GM13977 (cell line): ENCODE results near the gene PKD1L1.
"Not testable (repeated sequence)": the region's sequence is repeated elsewhere in the genome, so short reads cannot be mapped to it uniquely, and the experiment has no call there.

Experiments
- DNase-seq: peaks from one replicate; pipeline ENCODE4 v3.0.0; 2012; ENCODE audit warnings: low spot score
- CTCF ChIP-seq: IDR thresholded peaks from 2 replicates; pipeline ENCODE4 v1.5.1; 2012; ENCODE audit warnings: mild to moderate bottlenecking, control low read depth; ENCODE audit not compliant: insufficient read depth; ENCODE audit errors: extremely low read depth, missing control alignments
- in situ Hi-C: fragments of 300-500 bp; cut with MboI; formaldehyde crosslinking; loops from one replicate; pipeline ENCODE4 v1.12.0; 2022; ENCODE audit warnings: low sequenced_read_pairs, low pct_unique_long_range_greater_than_20kb, mixed read lengths, inconsistent platforms; ENCODE audit not compliant: unreplicated experiment

PKD1L1 gene

GRCh38 chr7:47933215-47933614 lies 15.1 kb downstream of the PKD1L1 start:
- in situ Hi-C loops: no loop called here
- TF ChIP-seq CTCF: no peak
- DNase-seq: no peak

- in situ Hi-C loops: no loop called here
- DNase-seq: no peak
- TF ChIP-seq CTCF: no peak
Observed at GRCh38 chr7:47932466-47933037, 15.7 kb downstream of the PKD1L1 start.

GRCh38 chr7:47932016-47932415 lies 16.2 kb downstream of the PKD1L1 start:
- no peak for TF ChIP-seq CTCF
- no peak for DNase-seq
- in situ Hi-C loops: no loop called here

DNA sequence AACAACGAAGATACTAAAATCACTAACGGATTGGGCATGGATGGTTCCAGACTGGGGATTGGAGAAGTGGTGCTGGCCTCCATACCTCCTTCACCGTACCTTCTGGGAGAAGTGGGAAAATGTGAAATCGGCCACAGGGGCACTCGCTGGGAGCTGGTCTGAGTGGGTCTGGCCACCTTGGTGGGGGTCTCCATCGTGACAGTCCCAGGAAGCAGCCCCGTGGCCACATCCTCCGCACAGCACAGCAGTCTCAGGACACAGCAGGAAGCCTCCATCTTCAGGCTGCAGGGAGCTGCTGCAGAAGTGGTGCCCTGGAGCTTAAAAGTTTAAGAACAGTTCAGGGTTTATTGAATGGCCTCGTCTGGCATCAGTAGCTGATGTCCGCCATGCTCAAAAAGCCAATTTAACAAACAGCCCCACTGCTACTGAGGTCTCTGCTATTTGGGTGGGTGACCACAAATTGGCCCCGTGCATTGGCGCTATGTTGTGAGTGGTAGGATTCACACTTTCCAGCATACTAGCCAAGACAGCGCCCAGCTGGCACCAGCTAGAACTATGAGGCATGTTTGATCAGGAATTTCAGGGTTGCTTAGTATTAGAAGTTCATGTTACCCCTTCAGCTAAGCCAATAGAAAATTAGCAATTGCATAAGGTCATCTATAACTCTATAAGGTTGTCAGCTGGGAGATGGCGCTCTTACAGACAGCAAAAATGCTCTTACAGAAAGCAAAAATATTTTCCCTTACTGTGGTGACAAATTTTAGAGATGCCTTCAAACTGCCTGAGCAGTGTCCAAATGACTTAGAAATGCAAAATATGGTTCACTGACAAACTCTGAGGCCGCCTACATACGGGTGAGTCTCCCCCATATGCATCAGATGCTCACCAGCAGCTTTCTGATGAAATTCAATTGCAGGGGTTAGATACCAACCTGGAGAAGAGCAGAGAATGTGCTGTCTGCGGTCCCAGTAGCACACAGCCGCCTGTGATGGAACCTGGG lies 17.0 kb downstream of the PKD1L1 start:
- DNase-seq: no peak
- in situ Hi-C loops: no loop called here
- no peak for TF ChIP-seq CTCF

- no peak for TF ChIP-seq CTCF
- no peak for DNase-seq
- in situ Hi-C loops: no loop called here
Observed at GRCh38 chr7:47924266-47924665, 24.0 kb downstream of the PKD1L1 start.

DNA sequence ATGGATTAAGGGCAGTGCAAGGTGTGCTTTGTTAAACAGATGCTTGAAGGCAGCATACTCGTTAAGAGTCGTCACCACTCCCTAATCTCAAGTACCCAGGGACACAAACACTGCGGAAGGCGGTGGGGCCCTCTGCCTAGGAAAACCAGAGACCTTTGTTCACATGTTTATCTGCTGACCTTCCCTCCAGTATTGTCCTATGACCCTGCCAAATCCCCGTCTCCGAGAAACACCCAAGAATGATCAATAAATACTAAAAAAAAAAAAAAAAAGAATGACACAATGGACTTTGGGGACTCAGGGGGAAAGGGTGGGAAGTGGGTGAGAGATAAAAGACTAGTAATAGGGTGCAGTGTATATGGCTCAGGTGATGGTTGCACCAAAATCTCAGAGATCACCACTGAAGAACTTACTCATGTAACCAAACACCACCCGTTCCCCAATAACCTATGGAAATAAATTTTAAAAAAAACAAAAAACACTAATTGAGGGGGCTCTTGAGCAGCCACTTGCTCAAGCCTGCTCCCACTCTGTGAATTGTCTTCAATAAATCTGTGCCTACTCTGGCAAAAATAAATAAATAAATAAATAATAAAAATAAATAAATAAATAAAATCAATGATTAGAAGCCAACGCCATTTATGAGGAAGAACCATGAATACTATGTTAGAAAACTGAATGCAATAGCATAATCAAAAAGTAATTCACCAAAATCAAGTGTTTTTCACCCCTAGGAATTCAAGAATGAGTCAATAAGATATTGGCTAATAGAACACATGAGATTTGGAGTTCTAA lies 25.0 kb downstream of the PKD1L1 start:
- in situ Hi-C loops, DNase-seq: not testable (repeated sequence)

- DNase-seq, in situ Hi-C loops: not testable (repeated sequence)
Observed at GRCh38 chr7:47916514-47916913, 31.8 kb downstream of the PKD1L1 start.
